Mesendoderm (in vitro differentiated cells): ENCODE results near the gene FAM111A.

ENCODE experiments used
- DNase-seq: peaks from one replicate; pipeline ENCODE4 v3.0.0; 2013
- H2AK5ac ChIP-seq: 2 replicates; pipeline ENCODE4 v1.6.1; 2013; ENCODE audit warnings: low read length, inconsistent platforms
- H2BK120ac ChIP-seq: 2 replicates; pipeline ENCODE4 v1.6.1; 2013; ENCODE audit warnings: low read depth, mild to moderate bottlenecking, low read length, moderate library complexity, mixed read lengths
- H2BK15ac ChIP-seq: replicated peaks from 2 replicates; pipeline ENCODE4 v1.6.1; 2013; ENCODE audit warnings: low read depth, mild to moderate bottlenecking, moderate library complexity
- H2BK5ac ChIP-seq: 2 replicates; pipeline ENCODE4 v1.6.1; 2013; ENCODE audit warnings: low read length, inconsistent platforms
- H3K18ac ChIP-seq: 2 replicates; pipeline ENCODE4 v1.6.1; 2013; ENCODE audit warnings: mild to moderate bottlenecking, low read length, mixed read lengths
- H3K23ac ChIP-seq: one replicate; pipeline ENCODE4 v1.6.1; 2013; ENCODE audit warnings: low read length
- H3K27ac ChIP-seq: 2 replicates; pipeline ENCODE4 v1.5.1; 2013; ENCODE audit warnings: low read depth, mild to moderate bottlenecking, inconsistent platforms, low read length, moderate library complexity
- H3K27me3 ChIP-seq: 2 replicates; pipeline ENCODE4 v1.6.1; 2013; ENCODE audit warnings: low read length, control low read depth, mild to moderate bottlenecking, inconsistent platforms; ENCODE audit not compliant: insufficient read depth, poor library complexity
- H3K36me3 ChIP-seq: 2 replicates; pipeline ENCODE4 v1.6.1; 2013; ENCODE audit warnings: low read length, inconsistent platforms; ENCODE audit not compliant: control insufficient read depth, insufficient read depth
- H3K4ac ChIP-seq: one replicate; pipeline ENCODE4 v1.6.1; 2013; ENCODE audit warnings: low read depth, mild to moderate bottlenecking, low read length, moderate library complexity
- H3K4me1 ChIP-seq: 2 replicates; pipeline ENCODE4 v1.6.1; 2013; ENCODE audit warnings: low read depth, low read length, inconsistent platforms; ENCODE audit not compliant: control insufficient read depth
- H3K4me2 ChIP-seq: 2 replicates; pipeline ENCODE4 v1.6.1; 2013; ENCODE audit warnings: low read length
- H3K4me3 ChIP-seq: 2 replicates; pipeline ENCODE4 v1.5.1; 2013; ENCODE audit warnings: mild to moderate bottlenecking, low read length
- H3K56ac ChIP-seq: one replicate; pipeline ENCODE4 v1.6.1; 2013; ENCODE audit warnings: low read length
- H3K79me1 ChIP-seq: 2 replicates; pipeline ENCODE4 v1.6.1; 2013; ENCODE audit warnings: low read length, inconsistent platforms
- H3K79me2 ChIP-seq: 2 replicates; pipeline ENCODE4 v1.6.1; 2013; ENCODE audit warnings: mild to moderate bottlenecking, low read length; ENCODE audit not compliant: control insufficient read depth, insufficient read depth
- H3K9ac ChIP-seq: 2 replicates; pipeline ENCODE4 v1.6.1; 2013; ENCODE audit warnings: low read length, inconsistent platforms
- H4K5ac ChIP-seq: one replicate; pipeline ENCODE4 v1.6.1; 2013; ENCODE audit warnings: low read length
- H4K8ac ChIP-seq: one replicate; pipeline ENCODE4 v1.6.1; 2013; ENCODE audit warnings: low read depth, mild to moderate bottlenecking, control low read depth, low read length, moderate library complexity
- WGBS: extraction: QIAGEN DNeasy Blood & Tissue Kit; methylation state at CpG from one replicate; pipeline ENCODE4 v1.1.7; 2013; ENCODE audit warnings: low lambda C conversion rate, missing lambda C conversion rate; ENCODE audit not compliant: insufficient coverage; ENCODE audit errors: extremely low coverage; 5-methylcytosine and 5-hydroxymethylcytosine counted together

Gene FAM111A

DNA sequence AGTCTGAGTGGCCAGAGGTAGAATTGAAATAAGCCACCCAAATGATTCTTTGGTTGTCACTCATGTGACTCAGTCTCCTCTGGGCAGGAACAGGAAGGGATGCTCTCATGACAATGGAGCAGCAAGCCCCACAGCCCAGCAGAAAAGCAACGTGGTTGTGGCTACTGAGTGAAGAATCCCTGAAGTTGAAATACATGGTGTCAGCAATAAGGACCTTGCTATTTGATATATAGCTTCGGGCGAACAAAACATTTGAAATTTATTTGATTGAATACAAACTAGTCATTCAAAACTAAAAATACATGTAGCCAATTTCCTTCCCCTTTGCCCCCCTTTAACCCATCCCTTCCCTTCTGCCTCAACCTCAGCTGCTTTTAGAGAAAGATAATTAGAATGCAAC lies 14.8 kb downstream of the FAM111A start:
- Histone ChIP-seq H3K4me1 (no peaks in the 10 kb centered on the region), H2BK15ac (no peak overlapping the region), H2BK120ac (no peak overlapping the region), H3K9ac (no peak overlapping the region), H3K4me3 (no peak overlapping the region), H3K79me2 (no peaks in the 10 kb centered on the region), H3K27me3 (no peaks in the 10 kb centered on the region), H3K23ac (no peak overlapping the region), H3K4ac (no peak overlapping the region), H3K79me1 (no peaks in the 10 kb centered on the region), H3K4me2 (no peak overlapping the region), H3K36me3 (no peaks in the 10 kb centered on the region), H4K8ac (no peak overlapping the region), H2BK5ac (no peak overlapping the region), H2AK5ac (no peak overlapping the region), H3K18ac (no peak overlapping the region), H3K27ac (no peak overlapping the region), H4K5ac (no peak overlapping the region), H3K56ac (no peak overlapping the region)
- no peak for DNase-seq
- WGBS: no CpG with 5 or more reads among the region's 3 CpGs

GRCh38 chr11:59158206-59159068 lies 15.8 kb downstream of the FAM111A start:
- Histone ChIP-seq H3K27me3 (no peaks in the 10 kb centered on the region), H2BK15ac (no peak overlapping the region), H3K4ac (no peak overlapping the region), H3K4me1 (no peaks in the 10 kb centered on the region), H3K27ac (no peak overlapping the region), H3K9ac (no peak overlapping the region), H3K23ac (no peak overlapping the region), H2BK120ac (no peak overlapping the region), H3K36me3 (no peaks in the 10 kb centered on the region), H2AK5ac (no peak overlapping the region), H2BK5ac (no peak overlapping the region), H3K79me2 (no peaks in the 10 kb centered on the region), H4K5ac (no peak overlapping the region), H3K4me3 (no peak overlapping the region), H3K4me2 (no peak overlapping the region), H4K8ac (no peak overlapping the region), H3K79me1 (no peaks in the 10 kb centered on the region), H3K56ac (peak overlapping the region; percentile 43), H3K18ac (no peak overlapping the region)
- whole genome bisulfite sequencing: no CpG with 5 or more reads among the region's 8 CpGs
- DNase-seq: peak; percentile 85

GRCh38 chr11:59164028-59164427 lies 21.4 kb downstream of the FAM111A start:
- Histone ChIP-seq H3K27me3 (no peaks in the 10 kb centered on the region), H3K4me3 (no peak overlapping the region), H3K36me3 (no peaks in the 10 kb centered on the region), H3K27ac (no peak overlapping the region), H3K79me2 (no peaks in the 10 kb centered on the region), H3K4ac (no peak overlapping the region), H3K79me1 (no peaks in the 10 kb centered on the region), H3K23ac (no peak overlapping the region), H4K8ac (no peak overlapping the region), H2BK15ac (no peak overlapping the region), H2AK5ac (no peak overlapping the region), H3K56ac (no peak overlapping the region), H3K4me2 (no peak overlapping the region), H3K18ac (no peak overlapping the region), H2BK5ac (no peak overlapping the region), H4K5ac (no peak overlapping the region), H2BK120ac (no peak overlapping the region), H3K4me1 (no peaks in the 10 kb centered on the region), H3K9ac (no peak overlapping the region)
- WGBS: no CpG with 5 or more reads among the region's 3 CpGs
- no peak for DNase-seq

- WGBS: no CpG with 5 or more reads among the region's 64 CpGs
- peak; percentile 95 for DNase-seq
Observed at GRCh38 chr11:59171508-59172322, 29.1 kb downstream of the FAM111A start, which contains the start of gene DTX4. Gene DTX4 (plus strand): TSS chr11:59172132. CDS start chr11:59172596, 464 bp downstream.

GRCh38 chr11:59172345-59173079 lies 29.9 kb downstream of the FAM111A start:
- DNase-seq: peak; percentile 50
- H2AK5ac ChIP-seq: no peak overlapping the region
- WGBS: no CpG with 5 or more reads among the region's 70 CpGs

More at GRCh38 chr11:59171508-59172322, 29.1 kb downstream of the FAM111A start, which contains the start of gene DTX4:
- Histone ChIP-seq H3K79me1 (no peaks in the 10 kb centered on the region), H2BK15ac (no peak within 1 kb of the TSS), H3K18ac (peak within 1 kb of the TSS; percentile 55), H3K4me3 (peak within 1 kb of the TSS; percentile 70), H2BK5ac (no peak within 1 kb of the TSS), H3K79me2 (no peaks in the 10 kb centered on the region), H3K9ac (peak within 1 kb of the TSS; percentile 85), H3K23ac (peak within 1 kb of the TSS; percentile 92), H3K56ac (peak within 1 kb of the TSS; percentile 92), H3K4me1 (peaks cover 5% of the 10 kb centered on the region), H3K4me2 (peak within 1 kb of the TSS; percentile 100), H3K27me3 (no peaks in the 10 kb centered on the region), H2AK5ac (no peak within 1 kb of the TSS), H3K36me3 (no peaks in the 10 kb centered on the region), H3K4ac (no peak within 1 kb of the TSS), H3K27ac (peak within 1 kb of the TSS; percentile 42), H2BK120ac (no peak within 1 kb of the TSS), H4K8ac (no peak within 1 kb of the TSS), H4K5ac (no peak within 1 kb of the TSS)

More at GRCh38 chr11:59172345-59173079, 29.9 kb downstream of the FAM111A start:
- Histone ChIP-seq H3K4me1 (peaks cover 5% of the 10 kb centered on the region), H3K18ac (peak overlapping the region; percentile 55), H2BK15ac (no peak overlapping the region), H3K79me1 (no peaks in the 10 kb centered on the region), H3K36me3 (no peaks in the 10 kb centered on the region), H3K23ac (peak overlapping the region; percentile 92), H3K9ac (peak overlapping the region; percentile 85), H2BK120ac (no peak overlapping the region), H3K4ac (no peak overlapping the region), H3K4me3 (peak overlapping the region; percentile 66), H4K5ac (no peak overlapping the region), H2BK5ac (no peak overlapping the region), H3K56ac (peak overlapping the region; percentile 92), H4K8ac (no peak overlapping the region), H3K27ac (peak overlapping the region; percentile 21), H3K4me2 (peak overlapping the region; percentile 100), H3K79me2 (no peaks in the 10 kb centered on the region), H3K27me3 (no peaks in the 10 kb centered on the region)
